Stomach (tissue), 4 donors: Measurements from ENCODE around the gene KRT33A.

Source experiments
- CTCF ChIP-seq, 7 experiments: fragments of 450-650 bp in 4 of 7; fragments of 200-600 bp in 3 of 7; sonication (generic) in 3 of 7; IDR thresholded peaks; one replicate each; pipeline ENCODE4 v1.5.1; 2016 to 2019; ENCODE audit warnings: antibody characterized with exemption in 7 of 7, control low read depth in 2 of 7, mild to moderate bottlenecking in 1 of 7
- POLR2A ChIP-seq, 4 donors: fragments of 450-650 bp; IDR thresholded peaks; one replicate each; pipeline ENCODE4 v1.6.1; 2016; ENCODE audit warnings: antibody characterized with exemption in 4 of 4, control low read depth in 2 of 4, mild to moderate bottlenecking in 1 of 4, moderate library complexity in 1 of 4
- POLR2AphosphoS5 ChIP-seq, 3 donors: sonication (generic); formaldehyde crosslinking; IDR thresholded peaks; one replicate each; pipeline ENCODE4 v1.6.1; 2016; ENCODE audit warnings: antibody characterized with exemption in 3 of 3

GRCh38 chr17:41340934-41341861 is 9.4 kb downstream of the KRT33A start:
- TF ChIP-seq POLR2AphosphoS5 (IDR thresholded peaks at IDR 0.05): no peak
- TF ChIP-seq POLR2A (IDR thresholded peaks at IDR 0.05): no peak
- TF ChIP-seq CTCF (IDR thresholded peaks at IDR 0.05): no peak
